A673 (cell line): Measurements from ENCODE around the gene SNCAIP. TPM values are rescaled to one million over a fixed set of nuclear protein-coding genes. Genes with fewer than 3 reads are reported as not detected.

Experiments
- BruUV-seq: library from RNA; stranded (reverse); fragments of 400-500 nt; replicated peaks from 2 replicates; lab custom pipeline; 2021; lab: Mats Ljungman, UMichigan
- CTCF ChIA-PET: fragments of 300-600 bp; sonication (Branson Sonifier 250); formaldehyde crosslinking; loops from one replicate; lab custom pipeline; 2022; ENCODE audit warnings: antibody characterized with exemption; lab: Charles Lee
- POLR2A ChIA-PET: fragments of 300-600 bp; sonication (Branson Sonifier 250); formaldehyde crosslinking; loops from one replicate; lab custom pipeline; 2022; ENCODE audit warnings: antibody characterized with exemption; ENCODE audit not compliant: low non-redundant PET; lab: Charles Lee
- DNase-seq: peaks from one replicate; pipeline ENCODE4 v3.0.0-alpha.2; 2015; ENCODE audit warnings: low spot score
- H3K27ac ChIP-seq: fragments of 200-600 bp; sonication (generic); 2 replicates; pipeline ENCODE4 v1.5.1; 2016; ENCODE audit warnings: mixed run types, low read depth, mild to moderate bottlenecking, mixed read lengths, antibody characterized with exemption, low read length; ENCODE audit not compliant: poor library complexity, severe bottlenecking
- H3K27me3 ChIP-seq: fragments of 200-600 bp; sonication (generic); replicated peaks from 2 replicates; pipeline ENCODE4 v1.6.1; 2017; ENCODE audit warnings: mixed run types, low read depth, mild to moderate bottlenecking, mixed read lengths, antibody characterized with exemption, low read length; ENCODE audit not compliant: insufficient read depth, poor library complexity
- H3K36me3 ChIP-seq: fragments of 200-600 bp; sonication (generic); 2 replicates; pipeline ENCODE4 v1.6.1; 2016; ENCODE audit warnings: mixed run types, mild to moderate bottlenecking, mixed read lengths, antibody characterized with exemption, low read length; ENCODE audit not compliant: insufficient read depth, poor library complexity, severe bottlenecking
- H3K4me1 ChIP-seq: fragments of 200-600 bp; sonication (generic); 2 replicates; pipeline ENCODE4 v1.6.1; 2017; ENCODE audit warnings: mixed run types, mild to moderate bottlenecking, mixed read lengths, antibody characterized with exemption, low read length; ENCODE audit not compliant: insufficient read depth, poor library complexity, severe bottlenecking
- H3K4me3 ChIP-seq: fragments of 200-600 bp; sonication (generic); 2 replicates; pipeline ENCODE4 v1.5.1; 2016; ENCODE audit warnings: low read depth, mixed run types, mild to moderate bottlenecking, mixed read lengths, low read length; ENCODE audit not compliant: poor library complexity, severe bottlenecking
- H3K9me3 ChIP-seq: fragments of 200-600 bp; sonication (generic); 2 replicates; pipeline ENCODE4 v1.6.1; 2016; ENCODE audit warnings: mixed run types, low read depth, mild to moderate bottlenecking, mixed read lengths, antibody characterized with exemption, low read length; ENCODE audit not compliant: poor library complexity, severe bottlenecking
- EZH2 ChIP-seq: fragments of 200-600 bp; sonication (generic); IDR thresholded peaks from 2 replicates; pipeline ENCODE4 v1.6.1; 2017; ENCODE audit warnings: borderline replicate concordance, low read depth, mild to moderate bottlenecking, mixed read lengths, antibody characterized with exemption, low read length; ENCODE audit not compliant: poor library complexity, severe bottlenecking
- intact Hi-C: fragments of 100-400 bp; cut with micrococcal nuclease; formaldehyde crosslinking; loops from one replicate; pipeline ENCODE4 v1.10.0; 2022; ENCODE audit not compliant: unreplicated experiment
- total RNA-seq: library from RNA; stranded (reverse); gene quantifications from 2 replicates; pipeline ENCODE4 v1.2.3, GENCODE V29; 2021
- TF ChIP-seq, protein P1 (sequence below): fragments of 300-800, 200-600 bp; sonication (generic); conservative IDR thresholded peaks from 2 replicates; pipeline ENCODE4 v1.5.1; 2017; ENCODE audit warnings: low read depth, mild to moderate bottlenecking, antibody characterized with exemption, low read length, moderate library complexity, mixed read lengths

Gene SNCAIP
- total RNA-seq, 1 experiment from 2014 or later, result not detected

GRCh38 chr5:122297587-122298298 lies 14.3 kb upstream of the SNCAIP start:
- no TSS peak for BruUV-seq
- no peaks in the 10 kb centered on the region for H3K36me3 ChIP-seq
- no peak overlapping the region for H3K4me3 ChIP-seq
- ChIA-PET POLR2A (no interaction called here), CTCF (no interaction called here)
- intact Hi-C loops, result no loop called here
- DNase-seq, result no peak
- H3K9me3 ChIP-seq, result no peaks in the 10 kb centered on the region
- H3K27me3 ChIP-seq, result peaks cover 22% of the 10 kb centered on the region
- no peak overlapping the region for H3K27ac ChIP-seq
- no peaks in the 10 kb centered on the region for H3K4me1 ChIP-seq
- TF ChIP-seq, protein P1, sequence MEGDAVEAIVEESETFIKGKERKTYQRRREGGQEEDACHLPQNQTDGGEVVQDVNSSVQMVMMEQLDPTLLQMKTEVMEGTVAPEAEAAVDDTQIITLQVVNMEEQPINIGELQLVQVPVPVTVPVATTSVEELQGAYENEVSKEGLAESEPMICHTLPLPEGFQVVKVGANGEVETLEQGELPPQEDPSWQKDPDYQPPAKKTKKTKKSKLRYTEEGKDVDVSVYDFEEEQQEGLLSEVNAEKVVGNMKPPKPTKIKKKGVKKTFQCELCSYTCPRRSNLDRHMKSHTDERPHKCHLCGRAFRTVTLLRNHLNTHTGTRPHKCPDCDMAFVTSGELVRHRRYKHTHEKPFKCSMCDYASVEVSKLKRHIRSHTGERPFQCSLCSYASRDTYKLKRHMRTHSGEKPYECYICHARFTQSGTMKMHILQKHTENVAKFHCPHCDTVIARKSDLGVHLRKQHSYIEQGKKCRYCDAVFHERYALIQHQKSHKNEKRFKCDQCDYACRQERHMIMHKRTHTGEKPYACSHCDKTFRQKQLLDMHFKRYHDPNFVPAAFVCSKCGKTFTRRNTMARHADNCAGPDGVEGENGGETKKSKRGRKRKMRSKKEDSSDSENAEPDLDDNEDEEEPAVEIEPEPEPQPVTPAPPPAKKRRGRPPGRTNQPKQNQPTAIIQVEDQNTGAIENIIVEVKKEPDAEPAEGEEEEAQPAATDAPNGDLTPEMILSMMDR, result no peak
- no peak for TF ChIP-seq EZH2

GRCh38 chr5:122300374-122300773 lies 11.7 kb upstream of the SNCAIP start:
- Histone ChIP-seq H3K9me3 (no peaks in the 10 kb centered on the region), H3K27ac (no peak overlapping the region), H3K4me3 (no peak overlapping the region), H3K36me3 (no peaks in the 10 kb centered on the region), H3K4me1 (no peaks in the 10 kb centered on the region), H3K27me3 (peaks cover 45% of the 10 kb centered on the region)
- intact Hi-C loops, result no loop called here
- CTCF ChIA-PET, result no interaction called here
- POLR2A ChIA-PET, result no interaction called here
- no TSS peak for BruUV-seq
- TF ChIP-seq, protein P1, result no peak
- no peak for TF ChIP-seq EZH2
- no peak for DNase-seq

GRCh38 chr5:122301016-122301415 lies 11.0 kb upstream of the SNCAIP start:
- intact Hi-C loops, result no loop called here
- no peak for DNase-seq

More at GRCh38 chr5:122301016-122301415, 11.0 kb upstream of the SNCAIP start:
- Histone ChIP-seq H3K4me1 (no peaks in the 10 kb centered on the region), H3K36me3 (no peaks in the 10 kb centered on the region), H3K27me3 (peaks cover 51% of the 10 kb centered on the region), H3K4me3 (no peak overlapping the region), H3K27ac (no peak overlapping the region), H3K9me3 (no peaks in the 10 kb centered on the region)
- TF ChIP-seq EZH2, result no peak
- TF ChIP-seq, protein P1, result no peak
- no TSS peak for BruUV-seq
- ChIA-PET POLR2A (no interaction called here), CTCF (no interaction called here)
